MCF 10A (cell line): ENCODE measurements around the gene KPNA3. TPM values are rescaled to one million over a fixed set of nuclear protein-coding genes. Genes with fewer than 3 reads are reported as not detected.

Experiments used
- BruUV-seq: library from RNA; stranded (reverse); fragments of 400-500 nt; replicated peaks from 2 replicates; lab custom pipeline; 2021; lab: Mats Ljungman, UMichigan
- CTCF ChIA-PET: fragments of 300-600 bp; sonication (Branson Sonifier 250); formaldehyde crosslinking; extraction: SDS; loops from one replicate; lab custom pipeline; 2021; ENCODE audit warnings: antibody characterized with exemption, inconsistent platforms; lab: Yijun Ruan, JAX
- POLR2A ChIA-PET: fragments of 300-600, 350-650 bp; sonication (Branson Sonifier 250); formaldehyde crosslinking; extraction: SDS; loops from one replicate; lab custom pipeline; 2020; ENCODE audit warnings: antibody characterized with exemption, inconsistent platforms; lab: Yijun Ruan, JAX
- DNase-seq: peaks from one replicate; pipeline ENCODE4 v3.0.0-alpha.2; 2018; ENCODE audit not compliant: unreplicated experiment
- H3K27ac Mint-ChIP-seq: one replicate; pipeline ENCODE4 v1.8.0; 2022; ENCODE audit warnings: mild to moderate bottlenecking, low read depth, mixed read lengths; ENCODE audit not compliant: unreplicated experiment
- H3K27me3 Mint-ChIP-seq: one replicate; pipeline ENCODE4 v1.8.0; 2022; ENCODE audit warnings: mixed read lengths; ENCODE audit not compliant: insufficient read depth, unreplicated experiment
- H3K36me3 Mint-ChIP-seq: one replicate; pipeline ENCODE4 v1.8.0; 2022; ENCODE audit warnings: mild to moderate bottlenecking, moderate library complexity, mixed read lengths; ENCODE audit not compliant: insufficient read depth, unreplicated experiment
- H3K4me1 Mint-ChIP-seq: one replicate; pipeline ENCODE4 v1.8.0; 2022; ENCODE audit warnings: mixed read lengths; ENCODE audit not compliant: insufficient read depth, unreplicated experiment
- H3K4me3 Mint-ChIP-seq: one replicate; pipeline ENCODE4 v1.8.0; 2022; ENCODE audit warnings: mild to moderate bottlenecking, moderate library complexity, mixed read lengths; ENCODE audit not compliant: unreplicated experiment
- H3K9me3 Mint-ChIP-seq: one replicate; pipeline ENCODE4 v1.8.0; 2022; ENCODE audit warnings: mixed read lengths; ENCODE audit not compliant: unreplicated experiment
- CTCF ChIP-seq: fragments of 200-600 bp; IDR thresholded peaks from one replicate; pipeline ENCODE4 v1.8.0; 2022; ENCODE audit warnings: antibody characterized with exemption, mild to moderate bottlenecking; ENCODE audit not compliant: unreplicated experiment
- intact Hi-C: fragments of 100-400 bp; cut with micrococcal nuclease; formaldehyde crosslinking; loops from 2 replicates; pipeline ENCODE4 v1.14.1; 2022
- total RNA-seq: library from RNA; stranded (reverse); gene quantifications from 2 replicates; pipeline ENCODE4 v1.2.3, GENCODE V29; 2022

Gene KPNA3
- total RNA-seq, 1 experiment from 2014 or later = 40.6 TPM

DNA sequence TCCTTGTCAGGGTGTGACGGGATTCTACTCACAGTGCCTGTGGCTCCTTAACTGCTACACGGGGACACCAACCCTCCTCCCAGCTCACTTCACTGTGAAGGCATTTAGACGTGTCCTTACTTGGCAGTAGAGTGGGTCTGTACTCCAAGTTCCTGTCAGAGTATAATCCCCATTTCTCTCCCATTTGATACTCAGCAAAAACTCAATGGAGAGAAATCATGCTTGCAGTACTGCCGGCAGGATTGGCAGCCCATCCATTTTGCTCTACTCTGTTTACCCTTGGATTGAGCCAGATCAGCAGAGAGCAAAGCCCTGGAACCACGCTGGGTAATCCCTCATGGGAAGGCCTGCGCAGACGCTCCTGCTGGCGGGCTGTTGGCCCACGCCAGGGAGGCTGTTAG, 135.2 kb downstream of the KPNA3 start:
- H3K4me1 Mint-ChIP-seq = no peaks in the 10 kb centered on the region
- no TSS peak for BruUV-seq
- intact Hi-C loops = no loop called here
- TF ChIP-seq CTCF = no peak
- no peak overlapping the region for H3K4me3 Mint-ChIP-seq
- H3K36me3 Mint-ChIP-seq = peaks cover 83% of the 10 kb centered on the region
- H3K27me3 Mint-ChIP-seq = no peaks in the 10 kb centered on the region
- H3K9me3 Mint-ChIP-seq = no peaks in the 10 kb centered on the region
- no peak overlapping the region for H3K27ac Mint-ChIP-seq
- no peak for DNase-seq
- ChIA-PET CTCF (no interaction called here), POLR2A (interaction anchor here (0.8 kb wide), 1 partner anchor 185 kb away, joined by 4 read pairs; no protein-coding TSS in a partner anchor)

DNA sequence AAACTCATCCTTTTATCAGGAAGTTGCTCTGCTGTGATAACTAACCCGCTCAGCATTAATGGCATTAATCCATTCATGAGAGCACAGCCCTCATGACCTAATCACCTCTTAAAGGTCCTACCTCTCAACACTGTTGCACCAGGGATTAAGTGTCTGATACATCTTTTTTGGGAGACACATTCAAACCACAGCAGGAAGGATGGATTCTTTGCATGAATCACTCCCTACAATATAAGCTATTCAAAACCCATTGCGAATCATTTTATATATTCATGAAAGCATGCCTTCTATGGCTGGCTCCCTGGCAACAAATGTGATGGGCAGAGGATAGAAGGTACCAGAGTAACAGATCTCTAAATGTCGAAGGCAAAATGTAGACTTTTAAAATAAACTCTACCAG, 136.6 kb downstream of the KPNA3 start:
- no peak overlapping the region for H3K4me3 Mint-ChIP-seq
- no peaks in the 10 kb centered on the region for H3K27me3 Mint-ChIP-seq
- BruUV-seq = no TSS peak
- H3K4me1 Mint-ChIP-seq = no peaks in the 10 kb centered on the region
- H3K9me3 Mint-ChIP-seq = no peaks in the 10 kb centered on the region
- CTCF ChIA-PET = interaction anchor here (0.6 kb wide), 1 partner anchor 1412 kb away, joined by 4 read pairs; no protein-coding TSS in a partner anchor
- no peak for TF ChIP-seq CTCF
- no peak for DNase-seq
- H3K36me3 Mint-ChIP-seq = peaks cover 70% of the 10 kb centered on the region
- intact Hi-C loops = no loop called here
- peak overlapping the region; percentile 22 for H3K27ac Mint-ChIP-seq
- POLR2A ChIA-PET = interaction anchor here (2.0 kb wide), 1 partner anchor 35 kb away, joined by 6 read pairs; the partner anchor contains the start of gene EBPL

DNA sequence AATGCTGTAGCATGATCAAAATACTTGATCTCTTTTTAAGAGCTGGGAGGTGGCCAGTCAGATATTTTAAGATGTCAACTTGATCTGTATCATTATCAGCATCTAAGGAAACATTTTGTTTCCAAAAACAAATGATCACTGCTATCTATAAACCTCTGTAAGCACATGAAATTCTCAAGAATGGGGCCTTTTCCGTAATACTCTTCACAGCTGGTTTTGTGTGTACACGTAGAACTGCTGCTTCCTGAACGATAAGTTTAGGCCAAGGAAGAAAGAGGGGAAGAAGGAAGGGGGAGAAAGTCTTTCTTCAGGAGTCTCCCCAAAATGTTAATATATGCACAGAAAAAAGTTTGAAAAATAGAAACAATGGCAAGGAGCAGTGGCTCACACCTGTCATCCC, 138.5 kb downstream of the KPNA3 start:
- Mint-ChIP-seq H3K4me1 (no peaks in the 10 kb centered on the region), H3K4me3 (no peak overlapping the region), H3K27ac (no peak overlapping the region), H3K9me3 (no peaks in the 10 kb centered on the region), H3K27me3 (no peaks in the 10 kb centered on the region), H3K36me3 (peaks cover 52% of the 10 kb centered on the region)
- POLR2A ChIA-PET = interaction anchor here (2.0 kb wide), 1 partner anchor 37 kb away, joined by 6 read pairs; the partner anchor contains the start of gene EBPL
- BruUV-seq = no TSS peak
- no peak for DNase-seq
- no peak for TF ChIP-seq CTCF
- CTCF ChIA-PET = interaction anchor here (0.7 to 1.5 kb wide), 2 partner anchors 24 to 137 kb away, joined by 3 to 4 read pairs; no protein-coding TSS in a partner anchor
- intact Hi-C loops = loop anchor here (5.0 kb wide), 1 partner anchor 1418 kb away; no protein-coding TSS in a partner anchor

GRCh38 chr13:49653478-49653877, 139.0 kb downstream of the KPNA3 start:
- POLR2A ChIA-PET = no interaction called here
- Mint-ChIP-seq H3K4me1 (no peaks in the 10 kb centered on the region), H3K27me3 (no peaks in the 10 kb centered on the region), H3K4me3 (no peak overlapping the region), H3K9me3 (no peaks in the 10 kb centered on the region), H3K36me3 (peaks cover 46% of the 10 kb centered on the region), H3K27ac (no peak overlapping the region)
- TF ChIP-seq CTCF = no peak
- intact Hi-C loops = loop anchor here (5.0 kb wide), 1 partner anchor 1419 kb away; no protein-coding TSS in a partner anchor
- CTCF ChIA-PET = interaction anchor here (0.7 to 1.5 kb wide), 3 partner anchors 24 to 137 kb away, joined by 3 to 4 read pairs (median 3); no protein-coding TSS in a partner anchor
- no peak for DNase-seq
- BruUV-seq = no TSS peak
